K562 (cell line): ENCODE results near the gene ZBTB22. TPM values are rescaled to one million over a fixed set of nuclear protein-coding genes. Genes with fewer than 3 reads are reported as not detected.

Experiments used
- ATAC-seq: fragments of 200-7000 bp; cut with Tn5 transposase; 3 replicates; pipeline ENCODE4 v1.9.1; 2020; ENCODE audit warnings: moderate library complexity
- BruUV-seq: library from RNA; stranded (reverse); fragments of 400-500 nt; replicated peaks from 2 replicates; lab custom pipeline; 2021; lab: Mats Ljungman, UMichigan
- CTCF ChIA-PET: fragments of 300-600 bp; formaldehyde crosslinking; extraction: SDS; loops from one replicate; lab custom pipeline; 2021; ENCODE audit warnings: low intra/inter-chr PET ratio; lab: Yijun Ruan, JAX
- POLR2A ChIA-PET: fragments of 300-600, 350-650 bp; sonication (Branson Sonifier 250); formaldehyde crosslinking; extraction: SDS; loops from one replicate; lab custom pipeline; 2021; ENCODE audit warnings: antibody characterized with exemption, inconsistent platforms; lab: Yijun Ruan, JAX
- DNase-seq, 4 experiments: peaks; one replicate each; pipeline versions ENCODE4 v3.0.0 to v3.0.0-alpha.2; 2011 to 2018; ENCODE audit warnings: low spot score in 3 of 4, mixed read lengths in 3 of 4; ENCODE audit errors: extremely low read depth in 1 of 4
- FAIRE-seq: peaks from 2 replicates; lab custom pipeline; 2011; peaks lifted over from hg19 to GRCh38; lab: Jason Lieb, UNC
- H2AFZ ChIP-seq: 2 replicates; pipeline ENCODE4 v1.6.0; 2011; ENCODE audit warnings: low read depth, low read length, control low read depth, inconsistent platforms
- H3K27ac ChIP-seq: fragments of 200-600 bp; 3 replicates; pipeline ENCODE4 v1.8.0; 2011; ENCODE audit warnings: low read depth, mild to moderate bottlenecking, control low read depth, inconsistent platforms, low read length, moderate library complexity, mixed read lengths; ENCODE audit errors: extremely low read depth
- H3K27me3 ChIP-seq, 2 experiments: fragments of 300-600 bp in 1 of 2; 2 replicates in 1 of 2; 3 replicates in 1 of 2; pipeline versions ENCODE4 v1.6.0 to v1.8.0; 2011; ENCODE audit warnings: inconsistent platforms in 2 of 2, low read length in 2 of 2, mild to moderate bottlenecking in 1 of 2, mixed read lengths in 1 of 2, moderate library complexity in 1 of 2; ENCODE audit not compliant: control insufficient read depth in 2 of 2, insufficient read depth in 2 of 2
- H3K36me3 ChIP-seq: fragments of 300-600 bp; 3 replicates; pipeline ENCODE4 v1.8.0; 2011; ENCODE audit warnings: mild to moderate bottlenecking, low read length, inconsistent platforms; ENCODE audit not compliant: control insufficient read depth, insufficient read depth
- H3K4me1 ChIP-seq, 2 experiments: fragments of 200-600 bp in 1 of 2; replicated peaks in 1 of 2; 2 replicates in 1 of 2; 3 replicates in 1 of 2; pipeline versions ENCODE4 v1.5.1 to v1.8.0; 2011; ENCODE audit warnings: inconsistent platforms in 2 of 2, low read length in 2 of 2, mild to moderate bottlenecking in 1 of 2, mixed read lengths in 1 of 2, moderate library complexity in 1 of 2; ENCODE audit not compliant: control insufficient read depth in 2 of 2, insufficient read depth in 2 of 2
- H3K4me2 ChIP-seq: 2 replicates; pipeline ENCODE4 v1.6.1; 2011; ENCODE audit warnings: low read length, control low read depth, inconsistent platforms, mixed read lengths; ENCODE audit not compliant: insufficient read depth
- H3K4me3 ChIP-seq: fragments of 200-600 bp; sonication (generic), shearing (Covaris generic); 2 replicates; pipeline ENCODE4 v1.5.1; 2016; ENCODE audit warnings: control low read depth, inconsistent platforms
- H3K79me2 ChIP-seq: fragments of 200-600 bp; 3 replicates; pipeline ENCODE4 v1.8.0; 2011; ENCODE audit warnings: low read length, inconsistent platforms; ENCODE audit not compliant: control insufficient read depth, insufficient read depth
- H3K9ac ChIP-seq, 2 experiments: 2 replicates each; pipeline versions ENCODE4 v1.6.0 to v1.6.1; 2011; ENCODE audit warnings: low read depth in 2 of 2, low read length in 2 of 2, control low read depth in 1 of 2, inconsistent platforms in 1 of 2, mild to moderate bottlenecking in 1 of 2, mixed read lengths in 1 of 2; ENCODE audit not compliant: insufficient read depth in 1 of 2
- H3K9me1 ChIP-seq: one replicate; pipeline ENCODE4 v1.6.0; 2011; ENCODE audit warnings: inconsistent platforms, mild to moderate bottlenecking, low read length, moderate library complexity; ENCODE audit not compliant: control insufficient read depth, insufficient read depth
- H3K9me3 ChIP-seq: replicated peaks from 2 replicates; pipeline ENCODE4 v1.5.1; 2011; ENCODE audit warnings: low read depth, low read length, inconsistent platforms; ENCODE audit not compliant: control insufficient read depth, insufficient read depth
- H4K20me1 ChIP-seq: replicated peaks from 2 replicates; pipeline ENCODE4 v1.6.1; 2011; ENCODE audit warnings: low read length, inconsistent platforms, mixed read lengths; ENCODE audit not compliant: control insufficient read depth, insufficient read depth
- MEF2A ChIP-seq: IDR thresholded peaks from 2 replicates; pipeline ENCODE4 v1.6.1; 2011; ENCODE audit warnings: low read depth, mild to moderate bottlenecking, low read length, moderate library complexity; ENCODE audit not compliant: control insufficient read depth
- SRSF7 ChIP-seq: fragments of 200-400 bp; formaldehyde crosslinking; optimal IDR thresholded peaks from 2 replicates; pipeline ENCODE3; 2017; ENCODE audit warnings: mild to moderate bottlenecking, low read depth, low read length
- STAT6 ChIP-seq: sonication (generic); formaldehyde crosslinking; IDR thresholded peaks from 2 replicates; pipeline ENCODE4 v1.8.1; 2023; ENCODE audit warnings: mild to moderate bottlenecking, missing genetic modification reagents
- WHSC1 ChIP-seq: IDR thresholded peaks from one replicate; pipeline ENCODE4 v1.6.1; 2012; ENCODE audit warnings: low read length, control low read depth, inconsistent platforms
- ZBTB40 ChIP-seq, 2 experiments: fragments of 450-650 bp in 1 of 2; sonication (generic) in 1 of 2; formaldehyde crosslinking in 1 of 2; IDR thresholded peaks; 2 replicates each; pipeline versions ENCODE4 v1.7.1 to v1.9.0; 2016 to 2022; ENCODE audit warnings: inconsistent platforms in 1 of 2, mild to moderate bottlenecking in 1 of 2, missing genetic modification reagents in 1 of 2
- ZNF551 ChIP-seq: fragments of 250-450 bp; sonication (Bioruptor Pico); IDR thresholded peaks from 2 replicates; pipeline ENCODE4 v1.5.0; 2021; ENCODE audit warnings: mild to moderate bottlenecking, moderate library complexity
- ZNF740 ChIP-seq, 3 experiments: fragments of 200-800 bp in 1 of 3; sonication (Bioruptor generic) in 1 of 3; sonication (generic) in 1 of 3; formaldehyde crosslinking in 1 of 3; IDR thresholded peaks; 2 replicates each; pipeline versions ENCODE4 v1.6.1 to v1.8.0; 2016 to 2022; ENCODE audit warnings: mild to moderate bottlenecking in 2 of 3, missing compliant biosample characterization in 2 of 3, missing genetic modification characterization in 2 of 3, missing genetic modification reagents in 1 of 3
- WGBS: fragments of 100-300 bp; shearing (Covaris generic); methylation state at CpG from one replicate; pipeline ENCODE4 v1.1.6; 2016; ENCODE audit warnings: low coverage, mixed read lengths; ENCODE audit not compliant: insufficient coverage; ENCODE audit errors: missing lambda C conversion rate; 5-methylcytosine and 5-hydroxymethylcytosine counted together
- in situ Hi-C: fragments of 300-500 bp; cut with MboI; formaldehyde crosslinking; loops from 4 replicates; pipeline ENCODE4 v1.15.0; 2018; ENCODE audit warnings: inconsistent platforms, mixed read lengths
- intact Hi-C: fragments of 100-400 bp; cut with micrococcal nuclease; formaldehyde crosslinking; loops from 2 replicates; pipeline ENCODE4 v1.14.2; 2022
- polyA plus RNA-seq, 8 experiments: library from polyadenylated mRNA; depleted of rRNA in 4 of 8; stranded (reverse) in 5 of 8; unstranded in 3 of 8; fragments of >200 nt; fragmentation: Nextera tagmentation in 2 of 8; fragmentation: Illumina TruSeq in 1 of 8; extraction: Ambion mirVana in 2 of 8; extraction: Trizol in 1 of 8; gene quantifications; 2 replicates each; pipeline versions ENCODE4 v1.2.1 to v1.2.3, GENCODE V29; 2011 to 2014; ENCODE audit warnings: inconsistent platforms in 1 of 8, missing spikeins in 1 of 8
- total RNA-seq, 7 experiments: library from RNA; depleted of rRNA in 6 of 7; stranded (reverse); fragments of >200 nt in 6 of 7; fragmentation: Illumina TruSeq in 2 of 7; extraction: Trizol in 2 of 7; gene quantifications; 2 replicates each; pipeline versions ENCODE4 v1.2.1 to v1.2.3, GENCODE V29; 2011 to 2021; ENCODE audit warnings: low replicate concordance in 1 of 7

The ZBTB22 gene
- total and polyA plus RNA-seq, 9 of the 15 experiments (the other 6 are each of a cell fraction or from before 2014, with no cell fraction given), result 0.21 to 11.9 (median 7.1) TPM

GRCh38 chr6:33298773-33299236 is 18.7 kb downstream of the ZBTB22 start, which contains the start of gene RGL2:
RGL2 (minus strand) TSS chr6:33298942; CDS start chr6:33298610, 332 bp downstream.
- Histone ChIP-seq H3K36me3 (peaks cover 54% of the 10 kb centered on the region), H4K20me1 (peaks cover 5% of the 10 kb centered on the region; the same call in 1 of the 2 replicates), H2AFZ (peak within 1 kb of the TSS; percentile 76), H3K79me2 (peaks cover 50% of the 10 kb centered on the region), H3K4me1 (peaks cover 11 to 39% of the 10 kb centered on the region in 2 experiments), H3K4me3 (peak within 1 kb of the TSS; percentile 64), H3K27ac (peak within 1 kb of the TSS; percentile 94), H3K9me1 (peaks cover 5% of the 10 kb centered on the region), H3K9ac (peak within 1 kb of the TSS; percentile 94 to 98), H3K27me3 (no peaks in the 10 kb centered on the region), H3K9me3 (no peaks in the 10 kb centered on the region), H3K4me2 (peak within 1 kb of the TSS; percentile 95)
- in situ Hi-C loops (no loop called here), intact Hi-C loops (loop anchor here (1.0 to 5.0 kb wide), 5 partner anchors 14 to 128 kb away; partner anchors contain the start of genes KIFC1 and PHF1)
- ATAC-seq, result peak; percentile 72
- WGBS, result 1% methylated on average over 16 of the region's 34 CpGs
- no peak for FAIRE-seq
- ChIA-PET CTCF (interaction anchor here (2.4 kb wide), 1 partner anchor 19 kb away, joined by 20 read pairs; no protein-coding TSS in a partner anchor), POLR2A (interaction anchor here (0.6 to 3.8 kb wide), 20 partner anchors 8 to 519 kb away, joined by 3 to 36 read pairs (median 4); partner anchors contain the start of genes B3GALT4, PFDN6, TAPBP and WDR46)
- BruUV-seq, result no TSS peak
- DNase-seq, result peak; percentile 81 to 88 (median 83)
- TF ChIP-seq WHSC1 (no peak), ZNF551 (CRISPR knock-in tag) (no peak), ZBTB40 (IDR thresholded peaks at IDR 0.05) (no peak), ZBTB40 (CRISPR knock-in tag; IDR thresholded peaks at IDR 0.05) (no peak), ZNF740 (CRISPR knock-in tag; IDR thresholded peaks at IDR 0.05) (peak; percentile 90), ZNF740 (tag; IDR thresholded peaks at IDR 0.05) (peak in 1 of 2 experiments; percentile 73; a peak in 2 of 4 replicates), SRSF7 (no peak), MEF2A (no peak), STAT6 (peak; percentile 53; the same call in 1 of the 2 replicates)
